TTC549 (cell line): Measurements from ENCODE around the gene SORL1.
"Not testable (repeated sequence)": the region's sequence is repeated elsewhere in the genome, so short reads cannot be mapped to it uniquely, and the experiment has no call there.

Source experiments
- FAIRE-seq: peaks from 2 replicates; lab custom pipeline; 2012; peaks lifted over from hg19 to GRCh38; lab: Jason Lieb, UNC

The SORL1 gene

DNA sequence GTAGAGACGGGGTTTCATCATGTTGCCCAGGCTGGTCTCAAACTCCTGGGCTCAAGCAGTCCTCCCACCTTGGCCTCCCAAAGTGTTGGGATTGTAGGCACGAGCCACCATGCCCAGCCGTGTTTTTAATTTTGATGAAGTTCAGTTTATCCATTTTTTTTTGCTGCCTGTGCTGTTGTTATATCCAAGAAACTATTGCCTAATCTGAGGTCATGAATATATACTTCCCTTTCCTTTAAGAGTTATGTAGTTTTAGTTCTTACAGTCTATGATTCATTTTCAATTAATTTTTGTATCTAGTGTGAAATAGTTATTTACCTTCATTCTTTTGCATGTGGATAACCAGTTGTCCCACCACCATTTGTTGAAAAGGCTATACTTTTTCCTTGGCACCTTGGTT lies 50.9 kb downstream of the SORL1 start:
- FAIRE-seq = no peak

DNA sequence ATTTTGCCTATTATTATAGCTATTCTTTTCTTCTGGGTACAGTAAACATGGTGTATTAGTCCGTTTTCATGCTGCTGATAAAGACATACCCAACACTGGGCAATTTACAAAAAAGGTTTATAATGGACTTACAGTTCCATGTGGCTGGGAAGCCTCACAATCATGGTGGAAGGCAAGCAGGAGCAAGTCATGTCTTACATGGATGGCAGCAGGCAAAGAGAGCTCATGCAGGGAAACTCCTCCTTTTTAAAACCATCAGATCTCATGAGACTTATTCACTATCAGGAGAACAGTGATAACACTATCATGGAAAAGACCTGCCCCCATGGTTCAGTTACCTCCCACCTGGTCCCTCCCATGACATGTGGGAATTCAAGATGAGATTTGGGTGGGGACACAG lies 54.1 kb downstream of the SORL1 start:
- FAIRE-seq = not testable (repeated sequence)

DNA sequence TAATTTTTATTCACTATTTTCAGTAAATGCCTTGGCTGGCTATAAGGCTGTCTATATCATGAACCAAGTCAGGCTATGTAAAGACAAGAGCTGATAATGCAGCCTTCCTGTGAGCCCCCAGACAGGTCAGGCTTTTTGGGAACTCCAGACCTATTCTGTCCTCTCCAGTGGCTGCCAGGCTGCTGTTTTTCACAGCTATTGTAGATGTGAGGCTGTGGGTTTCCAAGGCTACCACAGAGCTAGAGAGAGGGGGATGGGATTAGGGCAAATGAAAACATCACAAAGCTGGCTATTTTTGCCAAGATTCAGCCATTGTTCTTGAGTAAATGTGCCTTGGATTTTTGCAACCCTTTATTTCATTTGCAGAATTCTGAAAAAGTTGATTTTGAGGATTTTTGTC lies 56.3 kb downstream of the SORL1 start:
- no peak for FAIRE-seq

DNA sequence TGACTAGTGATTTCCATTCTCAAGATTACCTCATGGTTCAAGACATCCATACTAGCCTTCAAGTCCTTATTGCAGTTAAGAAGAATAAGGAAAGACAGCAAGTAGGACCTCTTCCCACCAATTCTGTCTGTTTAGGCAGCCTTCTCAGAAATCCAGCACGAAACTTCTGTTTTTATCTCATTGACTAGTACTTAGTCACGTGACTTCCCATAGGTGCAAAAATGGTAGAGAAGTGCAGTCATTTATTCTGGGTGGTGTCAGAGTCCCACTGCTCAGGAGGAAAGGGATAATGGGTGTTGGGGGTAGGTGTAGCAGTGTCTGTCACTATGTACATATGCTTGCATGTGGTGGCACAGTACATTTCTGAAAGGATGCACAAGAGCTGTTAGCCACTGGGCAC lies 58.3 kb downstream of the SORL1 start:
- no peak for FAIRE-seq

DNA sequence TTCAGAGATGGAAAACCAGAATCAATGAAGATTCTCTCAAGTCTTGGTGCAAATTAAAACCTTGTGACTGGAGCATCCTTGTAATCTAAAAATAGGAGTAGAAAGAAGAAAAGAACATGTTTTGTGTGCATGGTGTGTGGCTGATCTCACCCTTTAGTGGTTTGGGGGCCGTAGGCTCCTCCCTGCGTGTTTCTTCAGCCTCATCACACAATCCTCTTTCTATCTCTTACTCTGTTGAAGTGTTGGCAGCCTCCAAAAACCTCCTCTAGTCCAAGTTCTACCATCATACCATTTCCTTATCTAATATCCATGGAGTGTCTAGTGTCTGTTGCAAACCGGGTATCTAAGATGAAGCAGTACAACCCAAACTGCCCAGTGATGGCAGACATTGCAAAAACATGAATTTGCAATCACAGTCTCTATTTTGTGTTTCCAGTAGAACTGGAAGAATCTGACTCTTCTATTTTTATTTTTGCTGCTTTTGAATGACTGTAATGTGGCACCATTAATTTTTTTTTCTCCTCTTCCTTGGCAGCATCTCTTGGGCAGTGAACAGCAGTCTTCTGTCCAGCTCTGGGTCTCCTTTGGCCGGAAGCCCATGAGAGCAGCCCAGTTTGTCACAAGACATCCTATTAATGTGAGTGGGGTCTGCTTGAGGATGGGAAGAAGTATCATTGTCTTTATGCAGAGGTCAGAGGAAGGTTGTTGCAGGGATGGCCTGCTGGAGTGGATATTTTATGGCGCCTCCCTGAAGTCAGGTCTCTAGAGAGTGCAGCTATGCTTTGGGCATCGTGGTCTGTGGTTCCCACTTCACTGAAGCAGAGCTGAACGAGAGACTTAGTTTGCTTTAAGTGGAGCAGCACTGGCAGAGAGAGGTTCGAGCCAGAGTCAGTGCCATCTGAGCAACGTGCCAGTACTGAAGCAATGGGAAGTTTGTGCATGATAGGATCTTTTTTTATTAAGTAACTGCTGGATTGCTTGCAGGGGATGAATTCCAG lies 60.7 kb downstream of the SORL1 start:
- FAIRE-seq = no peak

DNA sequence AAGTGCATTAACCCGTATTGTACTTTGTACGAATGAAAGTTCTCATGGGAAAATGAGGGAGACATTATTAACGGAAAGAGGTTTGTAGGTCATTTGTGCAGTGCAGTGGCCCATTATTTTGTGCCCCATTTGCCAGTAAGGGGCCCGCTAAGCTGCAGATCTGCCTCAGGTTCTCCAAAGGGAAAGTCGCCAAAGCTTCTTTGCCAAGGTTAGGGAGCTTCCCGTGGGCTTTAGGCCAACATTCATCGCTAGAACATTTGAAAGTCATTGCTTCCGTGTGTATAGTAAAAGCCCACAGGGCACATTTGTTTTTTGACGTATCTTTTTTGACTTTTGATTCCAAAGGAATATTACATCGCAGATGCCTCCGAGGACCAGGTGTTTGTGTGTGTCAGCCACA lies 61.7 kb downstream of the SORL1 start:
- no peak for FAIRE-seq

DNA sequence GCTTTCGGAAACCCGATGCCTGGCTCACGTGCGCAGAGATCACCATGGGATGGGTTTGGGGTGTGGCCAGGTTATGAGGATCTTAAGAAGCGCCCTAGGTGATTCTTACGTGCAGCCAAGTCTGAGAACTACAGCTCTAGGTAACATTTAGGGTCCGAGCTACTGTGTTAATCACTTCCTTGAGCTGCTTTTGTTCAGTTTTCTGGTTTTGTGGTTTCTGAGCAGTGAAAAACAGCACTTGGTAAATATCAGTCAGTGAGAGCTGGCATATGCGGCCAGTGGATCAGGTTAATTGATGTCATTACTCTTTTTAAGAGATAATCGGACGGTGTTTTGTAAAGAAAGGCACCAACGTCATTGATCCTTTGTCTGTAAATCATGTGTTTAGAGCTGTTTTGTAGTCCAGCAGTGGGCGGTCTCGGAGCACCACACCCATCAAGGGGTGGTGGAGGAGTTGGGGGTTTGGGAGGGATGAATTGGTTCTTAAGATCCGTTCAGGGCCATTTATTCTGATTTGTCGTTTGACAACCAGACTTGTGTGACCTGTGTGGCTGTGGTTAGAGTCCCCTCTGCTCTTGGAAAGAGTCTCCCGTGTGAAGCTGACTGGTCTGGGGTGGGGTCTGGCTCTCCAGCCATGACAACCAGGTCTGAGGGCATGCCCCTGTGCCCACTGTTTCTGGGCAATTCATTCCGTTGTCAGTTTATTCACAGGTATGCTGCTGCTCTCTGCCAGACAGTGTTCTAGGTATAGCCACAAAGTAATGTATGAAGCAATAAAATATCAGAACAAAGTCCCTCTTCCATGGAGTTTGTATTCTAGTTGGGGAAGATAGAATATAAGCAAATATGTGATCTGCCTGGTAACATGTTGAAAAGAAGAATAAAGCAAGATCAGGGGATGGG lies 62.6 kb downstream of the SORL1 start:
- FAIRE-seq = no peak

DNA sequence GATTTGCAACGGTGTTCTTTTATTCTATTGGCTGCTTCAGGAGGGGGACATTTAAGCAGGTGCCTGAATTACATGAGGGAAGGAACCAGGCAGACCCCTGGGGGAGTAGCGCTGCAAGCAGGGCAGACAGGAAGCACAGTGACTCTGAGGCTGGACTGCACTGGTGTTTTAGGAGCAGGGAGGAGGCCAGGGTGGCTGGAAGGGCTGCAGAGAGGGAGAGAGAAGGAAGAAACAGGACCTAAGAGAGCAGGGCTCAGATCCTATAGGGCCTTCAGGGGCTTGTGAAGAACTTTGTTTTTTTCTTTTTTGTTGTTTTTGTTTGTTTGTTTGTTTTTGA lies 63.2 kb downstream of the SORL1 start:
- no peak for FAIRE-seq

DNA sequence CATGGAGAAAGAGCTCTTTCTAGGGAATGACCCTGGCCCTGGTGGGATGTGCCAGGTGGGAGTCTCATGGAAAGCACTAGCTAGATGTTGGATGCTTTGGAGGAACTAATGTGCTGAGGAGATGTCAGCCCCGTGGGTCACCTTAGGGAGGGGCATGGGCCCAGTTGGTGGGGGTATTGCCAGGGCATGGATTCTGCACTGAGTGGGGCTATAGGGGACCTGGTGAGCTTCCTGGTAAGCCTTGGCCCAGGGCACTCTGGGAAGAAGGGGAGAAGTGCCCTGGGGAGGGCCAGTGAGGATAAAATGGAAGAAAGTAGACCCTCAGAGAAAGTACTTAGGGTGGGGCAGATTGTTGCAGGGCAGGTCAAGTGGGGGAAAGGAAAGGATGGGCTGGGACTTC lies 65.9 kb downstream of the SORL1 start:
- no peak for FAIRE-seq

DNA sequence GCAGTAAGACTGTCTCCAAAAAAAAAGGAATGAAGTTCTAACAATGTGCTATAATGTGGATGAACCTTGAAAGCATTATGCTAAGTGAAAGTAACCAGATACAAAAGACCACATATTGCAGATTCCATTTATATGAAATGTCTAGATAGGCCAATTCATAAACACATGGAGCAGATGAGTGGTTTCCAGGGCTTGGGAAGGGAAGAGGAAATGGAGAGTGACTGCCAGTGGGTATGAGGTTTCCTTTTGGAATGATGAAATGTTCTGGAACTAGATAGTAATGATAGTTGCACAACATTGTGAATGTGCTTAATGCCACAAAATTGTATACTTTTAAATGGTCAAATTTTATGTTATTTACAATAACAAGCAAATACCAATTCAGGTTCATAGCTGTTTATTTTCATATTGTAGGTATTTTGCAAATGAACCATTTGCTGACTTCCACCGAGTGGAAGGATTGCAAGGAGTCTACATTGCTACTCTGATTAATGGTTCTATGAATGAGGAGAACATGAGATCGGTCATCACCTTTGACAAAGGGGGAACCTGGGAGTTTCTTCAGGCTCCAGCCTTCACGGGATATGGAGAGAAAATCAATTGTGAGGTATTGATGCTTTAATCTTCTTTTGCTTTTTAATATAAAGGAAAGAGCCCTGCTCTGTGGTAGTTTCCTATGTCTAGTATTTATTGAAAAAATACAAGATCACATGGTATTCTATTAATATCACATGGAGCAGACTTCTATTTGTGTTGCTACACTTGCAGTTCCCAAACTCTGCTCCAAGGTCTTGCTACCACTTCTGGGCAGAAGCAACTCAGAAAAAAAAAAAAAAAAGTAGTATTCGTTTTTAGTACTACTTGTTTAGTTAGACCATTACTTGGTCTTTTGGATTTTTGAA lies 68.4 kb downstream of the SORL1 start:
- no peak for FAIRE-seq

DNA sequence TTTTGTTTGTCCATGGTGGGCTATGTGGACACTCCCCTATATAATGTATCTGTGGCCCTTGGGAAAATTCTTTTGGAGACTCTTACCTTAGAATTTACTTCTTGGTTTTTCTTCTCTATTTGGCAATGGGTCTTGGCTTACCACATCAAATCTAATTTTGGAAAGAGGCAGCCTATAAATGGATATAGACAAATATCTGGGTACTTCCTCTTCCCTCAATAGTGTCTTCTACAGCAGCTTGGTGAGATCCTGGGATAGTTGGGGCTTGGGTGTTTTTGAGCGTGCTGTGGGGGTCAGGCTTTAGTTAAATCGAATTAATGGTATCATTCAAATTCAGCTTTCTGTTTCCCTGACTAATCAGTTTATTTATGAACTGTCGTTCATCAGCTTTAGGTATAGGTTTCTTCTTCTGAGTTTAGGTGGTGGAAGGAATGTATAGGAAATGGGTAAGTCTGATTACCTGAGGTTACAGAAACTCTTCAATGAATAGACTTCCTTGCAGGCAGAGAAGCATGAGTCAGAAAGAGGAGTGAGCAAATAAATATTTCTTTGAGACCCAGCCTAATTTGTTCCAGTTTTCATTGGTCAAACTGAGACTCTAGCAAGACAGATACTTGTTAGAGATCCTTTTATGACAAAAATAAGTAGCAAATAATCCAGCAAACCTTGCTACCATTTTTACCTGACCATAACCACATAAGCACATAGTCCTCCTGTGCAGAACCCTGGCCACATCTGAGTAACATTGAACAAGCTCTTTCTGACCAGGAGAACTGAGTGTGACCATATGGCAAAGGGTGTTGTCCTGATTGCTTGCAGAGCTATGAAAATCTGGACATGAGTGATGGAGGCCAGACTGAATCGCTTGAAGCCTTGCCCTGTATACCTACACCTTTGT lies 69.3 kb downstream of the SORL1 start:
- no peak for FAIRE-seq

DNA sequence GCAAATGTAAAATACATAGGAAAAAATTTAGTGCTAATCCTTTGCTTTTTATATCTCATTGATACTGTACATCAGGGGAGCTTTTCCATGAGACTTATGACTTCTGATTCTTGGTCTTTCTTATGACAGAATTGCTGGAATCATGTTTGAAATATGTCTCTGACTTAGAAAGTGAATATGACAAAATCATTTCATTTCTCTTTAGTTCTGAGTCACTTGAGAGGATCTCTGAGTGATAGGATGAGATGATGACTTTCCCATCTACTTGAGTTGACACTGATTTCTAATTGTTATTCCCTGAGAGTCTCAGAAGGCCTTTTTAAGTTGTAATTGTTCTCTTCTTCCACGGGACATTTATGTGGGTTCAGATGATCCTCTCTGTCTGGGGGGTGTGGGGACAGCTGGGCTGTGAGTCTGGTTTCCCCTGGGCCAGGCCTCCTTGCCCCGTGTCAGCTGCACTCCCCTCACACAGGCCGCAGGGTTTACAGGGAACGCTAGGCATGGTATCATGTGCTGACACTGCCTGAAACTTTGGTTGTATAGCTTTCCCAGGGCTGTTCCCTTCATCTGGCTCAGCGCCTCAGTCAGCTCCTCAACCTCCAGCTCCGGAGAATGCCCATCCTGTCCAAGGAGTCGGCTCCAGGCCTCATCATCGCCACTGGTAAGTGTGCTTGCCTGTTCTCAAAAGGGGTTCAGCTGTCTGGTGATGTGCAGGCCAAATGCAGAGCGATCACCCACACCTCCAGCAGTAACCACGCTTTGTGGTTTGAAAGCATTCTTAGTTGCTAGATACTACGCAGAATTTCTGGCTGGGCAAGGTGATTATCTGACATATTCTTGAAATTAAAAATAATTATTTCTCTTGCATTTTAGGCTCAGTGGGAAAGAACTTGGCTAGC lies 70.2 kb downstream of the SORL1 start:
- FAIRE-seq = no peak

DNA sequence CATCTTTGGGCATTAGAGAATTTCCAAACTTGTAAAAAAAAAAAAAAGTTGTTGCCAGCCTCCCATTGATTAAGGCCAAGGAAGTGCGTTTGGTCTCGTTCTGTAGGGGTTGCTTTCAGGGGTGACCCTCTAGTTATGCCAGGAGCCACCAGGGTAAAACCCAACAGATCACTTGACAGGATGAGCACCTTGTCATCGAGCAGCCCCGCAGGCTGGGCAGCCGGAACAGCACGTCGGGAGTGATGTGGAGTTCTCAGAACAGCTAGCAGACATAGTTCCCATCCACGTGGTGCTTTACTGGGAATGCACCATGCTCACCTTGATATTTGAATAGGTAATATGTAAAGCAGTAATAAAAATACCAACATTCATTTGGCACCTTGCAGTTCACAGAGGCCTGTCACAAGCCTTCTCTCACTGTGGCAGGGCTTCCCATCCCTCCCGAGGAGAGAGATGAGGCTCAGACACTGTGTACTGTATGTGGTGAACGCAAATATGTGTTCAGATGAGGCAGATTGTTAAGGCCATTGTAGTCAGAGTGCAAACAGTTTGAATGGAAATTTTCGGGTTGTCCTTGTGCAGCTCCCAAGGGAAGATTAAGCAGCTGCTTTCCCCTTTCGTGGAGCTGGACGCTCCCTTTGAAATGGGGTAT lies 71.6 kb downstream of the SORL1 start:
- FAIRE-seq = no peak

DNA sequence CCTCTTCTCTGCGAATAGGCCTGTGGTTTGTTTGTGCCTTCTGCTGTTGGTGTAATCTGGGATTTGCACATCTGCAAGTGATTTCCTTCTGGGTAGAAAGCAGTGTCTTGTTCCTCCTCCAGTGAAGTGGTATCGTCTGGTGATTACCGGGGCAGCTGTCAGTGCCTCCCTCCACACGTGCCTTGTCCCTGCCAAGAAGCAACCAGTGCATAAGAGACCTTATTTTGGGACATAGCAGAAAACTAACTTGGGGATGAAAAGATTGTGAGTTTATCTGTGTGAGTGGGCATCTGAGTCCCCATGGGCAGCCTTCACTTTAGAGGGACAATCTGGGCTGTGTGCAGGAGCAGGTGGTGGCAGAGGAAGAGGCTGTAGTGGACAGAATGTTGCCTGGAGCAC lies 72.1 kb downstream of the SORL1 start:
- no peak for FAIRE-seq

DNA sequence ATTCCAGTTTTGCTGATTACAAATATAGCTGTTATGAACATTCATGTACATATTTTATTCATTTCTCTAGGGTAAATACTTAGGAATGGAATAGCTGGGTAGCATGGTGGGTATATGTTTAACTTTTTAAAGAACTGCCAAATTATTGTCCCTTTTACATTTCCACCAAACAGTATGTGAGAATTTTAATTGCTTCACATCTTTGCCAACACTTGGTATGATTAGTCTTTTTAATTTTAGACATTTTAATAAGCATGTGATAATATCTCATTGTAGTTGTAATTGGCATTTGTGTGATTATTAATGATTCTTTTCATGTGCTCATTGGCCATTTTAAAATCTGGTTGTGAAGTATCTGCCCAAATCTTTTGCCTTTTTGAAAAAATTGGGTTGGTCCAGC lies 73.3 kb downstream of the SORL1 start:
- no peak for FAIRE-seq

DNA sequence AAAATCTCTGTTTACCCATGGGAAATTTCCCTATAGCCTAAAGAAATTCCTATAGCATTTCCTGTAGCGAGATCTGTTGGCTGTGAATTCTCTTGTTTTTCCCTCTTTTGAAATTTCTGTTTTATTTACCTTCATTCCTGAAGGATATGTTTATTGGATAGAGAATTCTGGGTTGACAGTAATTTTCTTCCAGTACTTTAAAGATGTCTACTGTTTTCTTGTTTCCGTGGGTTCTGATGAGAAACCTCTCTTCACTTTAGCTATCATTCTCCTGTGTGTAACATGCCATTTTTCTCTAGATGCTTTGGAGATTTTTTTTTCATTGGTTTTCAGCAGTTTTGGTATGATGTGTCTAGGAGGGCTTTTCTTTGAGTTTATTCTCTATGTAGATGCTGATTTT lies 78.1 kb downstream of the SORL1 start:
- FAIRE-seq = no peak

DNA sequence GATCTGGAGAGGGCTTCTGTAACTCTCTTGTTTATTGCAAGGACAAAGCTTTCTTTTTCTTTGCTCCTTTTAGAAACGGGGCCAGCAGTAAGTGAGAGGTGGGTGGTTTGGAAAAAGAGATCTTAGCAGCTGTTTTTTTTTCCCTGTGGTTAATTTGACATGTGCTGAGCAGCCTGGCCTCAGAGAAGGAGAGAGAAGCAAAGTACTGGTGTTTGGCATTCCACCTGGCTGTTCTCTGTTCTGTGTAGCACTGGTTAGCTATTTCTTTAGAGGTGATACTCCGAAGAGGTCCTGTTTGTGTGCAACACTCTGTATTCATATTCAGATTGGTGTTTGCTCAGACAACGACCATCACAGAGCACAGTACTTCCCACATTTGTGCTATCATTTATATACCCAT lies 81.5 kb downstream of the SORL1 start:
- no peak for FAIRE-seq

DNA sequence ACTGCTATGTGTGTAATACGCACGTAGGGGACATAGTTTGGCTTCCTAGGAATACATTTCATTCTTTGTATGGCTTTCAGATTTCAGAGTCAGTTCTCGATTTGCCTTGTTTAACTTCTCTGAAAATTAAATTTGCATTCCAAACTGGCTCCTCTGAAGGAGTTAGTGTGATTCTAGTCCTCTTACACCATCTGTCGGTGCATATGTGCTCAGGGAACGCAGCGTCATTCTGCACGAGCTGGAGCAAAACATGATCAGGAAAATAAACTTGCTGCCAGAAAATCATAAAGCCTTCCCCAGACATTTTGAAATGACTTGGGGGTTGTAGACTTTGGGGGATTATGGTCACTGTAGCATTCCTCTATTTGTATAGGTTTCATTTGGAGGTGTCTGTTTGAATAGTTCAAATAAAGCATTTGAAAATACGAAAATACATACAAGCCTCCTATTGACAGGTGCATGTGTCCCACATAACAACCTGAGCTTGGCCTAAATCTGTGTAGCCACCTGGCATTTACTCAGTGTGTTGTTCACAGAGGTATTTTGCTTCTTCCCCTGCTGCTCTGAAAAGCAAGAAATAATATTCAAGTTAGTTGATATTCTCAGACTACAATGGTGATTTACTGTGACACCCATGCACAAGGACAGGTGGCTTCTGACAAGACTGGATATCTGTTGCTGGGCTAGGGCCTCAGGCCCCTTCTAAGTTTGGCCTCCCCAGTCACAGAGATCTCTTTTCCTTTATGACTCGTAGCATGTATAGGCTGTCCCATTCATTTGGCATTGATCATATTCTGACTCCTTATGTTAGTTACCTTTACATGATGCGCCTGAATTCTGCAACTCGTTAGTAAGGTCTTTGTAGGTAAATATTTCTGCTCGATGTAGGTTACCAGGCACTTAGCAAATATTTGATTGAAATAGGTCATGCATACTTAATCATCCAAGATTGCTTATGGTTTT lies 82.3 kb downstream of the SORL1 start:
- FAIRE-seq = no peak
